ENCODE measurements around the gene NCKAP1.
"Not testable (repeated sequence)": the region's sequence is repeated elsewhere in the genome, so short reads cannot be mapped to it uniquely, and the experiment has no call there.

NCKAP1 gene

GRCh38 chr2:183060571-183061231, 22.4 kb upstream of the NCKAP1 start:
- Histone ChIP-seq H3K4me3 (ENCODE audit: low read length) (no peak overlapping the region), H3K4me1 (ENCODE audit: control insufficient read depth, insufficient read depth, low read length) (peaks cover 17% of the 10 kb centered on the region), H3K27me3 (ENCODE audit: control insufficient read depth, insufficient read depth, low read length) (no peaks in the 10 kb centered on the region), H3K9ac (ENCODE audit: low read length) (no peak overlapping the region), H3K36me3 (ENCODE audit: control insufficient read depth, insufficient read depth, low read length) (no peaks in the 10 kb centered on the region), H3K9me3 (ENCODE audit: control insufficient read depth, low read length) (no peaks in the 10 kb centered on the region)

GRCh38 chr2:183059561-183059960, 21.3 kb upstream of the NCKAP1 start:
- Histone ChIP-seq H3K4me3 (ENCODE audit: low read length) (no peak overlapping the region), H3K9me3 (ENCODE audit: control insufficient read depth, low read length) (no peaks in the 10 kb centered on the region), H3K27me3 (ENCODE audit: control insufficient read depth, insufficient read depth, low read length) (no peaks in the 10 kb centered on the region), H3K36me3 (ENCODE audit: control insufficient read depth, insufficient read depth, low read length) (no peaks in the 10 kb centered on the region), H3K4me1 (ENCODE audit: control insufficient read depth, insufficient read depth, low read length) (peaks cover 17% of the 10 kb centered on the region), H3K9ac (ENCODE audit: low read length) (no peak overlapping the region)

GRCh38 chr2:183057333-183057985, 19.2 kb upstream of the NCKAP1 start:
- Histone ChIP-seq H3K9ac (ENCODE audit: low read length) (no peak overlapping the region), H3K4me3 (ENCODE audit: low read length) (no peak overlapping the region), H3K4me1 (ENCODE audit: control insufficient read depth, insufficient read depth, low read length) (peaks cover 17% of the 10 kb centered on the region), H3K36me3 (ENCODE audit: control insufficient read depth, insufficient read depth, low read length) (no peaks in the 10 kb centered on the region), H3K27me3 (ENCODE audit: control insufficient read depth, insufficient read depth, low read length) (no peaks in the 10 kb centered on the region), H3K9me3 (ENCODE audit: control insufficient read depth, low read length) (no peaks in the 10 kb centered on the region)

- Histone ChIP-seq H3K9ac (ENCODE audit: low read length) (no peak overlapping the region), H3K9me3 (ENCODE audit: control insufficient read depth, low read length) (no peaks in the 10 kb centered on the region), H3K4me1 (ENCODE audit: control insufficient read depth, insufficient read depth, low read length) (no peaks in the 10 kb centered on the region), H3K27me3 (ENCODE audit: control insufficient read depth, insufficient read depth, low read length) (no peaks in the 10 kb centered on the region), H3K36me3 (ENCODE audit: control insufficient read depth, insufficient read depth, low read length) (no peaks in the 10 kb centered on the region), H3K4me3 (ENCODE audit: low read length) (no peak overlapping the region)
Observed at GRCh38 chr2:183049420-183049819, 11.2 kb upstream of the NCKAP1 start.

- not testable (repeated sequence) for H3K9ac ChIP-seq (ENCODE audit: low read length); H3K36me3 ChIP-seq (ENCODE audit: control insufficient read depth, insufficient read depth, low read length); H3K4me1 ChIP-seq (ENCODE audit: control insufficient read depth, insufficient read depth, low read length); H3K27me3 ChIP-seq (ENCODE audit: control insufficient read depth, insufficient read depth, low read length); H3K9me3 ChIP-seq (ENCODE audit: control insufficient read depth, low read length); H3K4me3 ChIP-seq (ENCODE audit: low read length)
Observed at GRCh38 chr2:183047486-183048125, 9.3 kb upstream of the NCKAP1 start.

GRCh38 chr2:183043580-183043979, 5.3 kb upstream of the NCKAP1 start:
- not testable (repeated sequence) for H3K36me3 ChIP-seq (ENCODE audit: control insufficient read depth, insufficient read depth, low read length); H3K27me3 ChIP-seq (ENCODE audit: control insufficient read depth, insufficient read depth, low read length); H3K4me3 ChIP-seq (ENCODE audit: low read length); H3K9ac ChIP-seq (ENCODE audit: low read length); H3K9me3 ChIP-seq (ENCODE audit: control insufficient read depth, low read length); H3K4me1 ChIP-seq (ENCODE audit: control insufficient read depth, insufficient read depth, low read length)

- Histone ChIP-seq H3K4me3 (ENCODE audit: low read length) (no peak overlapping the region), H3K4me1 (ENCODE audit: control insufficient read depth, insufficient read depth, low read length) (no peaks in the 10 kb centered on the region), H3K9me3 (ENCODE audit: control insufficient read depth, low read length) (no peaks in the 10 kb centered on the region), H3K9ac (ENCODE audit: low read length) (no peak overlapping the region), H3K27me3 (ENCODE audit: control insufficient read depth, insufficient read depth, low read length) (no peaks in the 10 kb centered on the region), H3K36me3 (ENCODE audit: control insufficient read depth, insufficient read depth, low read length) (no peaks in the 10 kb centered on the region)
Observed at GRCh38 chr2:183040604-183041003, 2.3 kb upstream of the NCKAP1 start.

GRCh38 chr2:183037553-183038340, 510 bp downstream of the NCKAP1 start:
- no peaks in the 10 kb centered on the region for H3K9me3 ChIP-seq (ENCODE audit: control insufficient read depth, low read length)
- H3K9ac ChIP-seq (ENCODE audit: low read length), result peak overlapping the region; percentile 93
- no peaks in the 10 kb centered on the region for H3K4me1 ChIP-seq (ENCODE audit: control insufficient read depth, insufficient read depth, low read length)
- no peaks in the 10 kb centered on the region for H3K27me3 ChIP-seq (ENCODE audit: control insufficient read depth, insufficient read depth, low read length)
- no peaks in the 10 kb centered on the region for H3K36me3 ChIP-seq (ENCODE audit: control insufficient read depth, insufficient read depth, low read length)
- H3K4me3 ChIP-seq (ENCODE audit: low read length), result peak overlapping the region; percentile 75

GRCh38 chr2:183037074-183037552, 1.1 kb downstream of the NCKAP1 start:
- Histone ChIP-seq H3K36me3 (ENCODE audit: control insufficient read depth, insufficient read depth, low read length) (no peaks in the 10 kb centered on the region), H3K9me3 (ENCODE audit: control insufficient read depth, low read length) (no peaks in the 10 kb centered on the region), H3K9ac (ENCODE audit: low read length) (peak overlapping the region; percentile 93), H3K27me3 (ENCODE audit: control insufficient read depth, insufficient read depth, low read length) (no peaks in the 10 kb centered on the region), H3K4me1 (ENCODE audit: control insufficient read depth, insufficient read depth, low read length) (no peaks in the 10 kb centered on the region), H3K4me3 (ENCODE audit: low read length) (peak overlapping the region; percentile 75)

GRCh38 chr2:183035954-183036669, 2.1 kb downstream of the NCKAP1 start:
- Histone ChIP-seq H3K9me3 (ENCODE audit: control insufficient read depth, low read length) (no peaks in the 10 kb centered on the region), H3K4me1 (ENCODE audit: control insufficient read depth, insufficient read depth, low read length) (no peaks in the 10 kb centered on the region), H3K4me3 (ENCODE audit: low read length) (no peak overlapping the region), H3K36me3 (ENCODE audit: control insufficient read depth, insufficient read depth, low read length) (no peaks in the 10 kb centered on the region), H3K27me3 (ENCODE audit: control insufficient read depth, insufficient read depth, low read length) (no peaks in the 10 kb centered on the region), H3K9ac (ENCODE audit: low read length) (no peak overlapping the region)

GRCh38 chr2:183035298-183035953, 2.8 kb downstream of the NCKAP1 start:
- Histone ChIP-seq H3K27me3 (ENCODE audit: control insufficient read depth, insufficient read depth, low read length) (no peaks in the 10 kb centered on the region), H3K4me3 (ENCODE audit: low read length) (no peak overlapping the region), H3K9ac (ENCODE audit: low read length) (no peak overlapping the region), H3K4me1 (ENCODE audit: control insufficient read depth, insufficient read depth, low read length) (no peaks in the 10 kb centered on the region), H3K9me3 (ENCODE audit: control insufficient read depth, low read length) (no peaks in the 10 kb centered on the region), H3K36me3 (ENCODE audit: control insufficient read depth, insufficient read depth, low read length) (no peaks in the 10 kb centered on the region)

Measured in mucosa of stomach (tissue), 1 donor.